Loucy (cell line): Measurements from ENCODE around the gene TBX10.
A peak's percentile ranks its signal among the peaks of the same experiment; 100 is the strongest.

Source experiments
- H2AFZ ChIP-seq: fragments of 200-600 bp; sonication (generic); 2 replicates; pipeline ENCODE4 v1.6.0; 2016; ENCODE audit warnings: antibody characterized with exemption, mild to moderate bottlenecking, low read length, moderate library complexity
- H3F3A ChIP-seq: fragments of 200-600 bp; 2 replicates; pipeline ENCODE4 v1.6.0; 2016; ENCODE audit warnings: antibody characterized with exemption, low read depth, mild to moderate bottlenecking
- H3K27me3 ChIP-seq: fragments of 200-600 bp; sonication (generic); 2 replicates; pipeline ENCODE4 v1.6.1; 2014; ENCODE audit warnings: low read length, mild to moderate bottlenecking; ENCODE audit not compliant: insufficient read depth, poor library complexity, severe bottlenecking
- H3K36me3 ChIP-seq: fragments of 200-600 bp; sonication (generic); 2 replicates; pipeline ENCODE4 v1.6.1; 2016; ENCODE audit warnings: low read length; ENCODE audit not compliant: insufficient read depth
- H3K4me1 ChIP-seq: fragments of 200-600 bp; sonication (generic); 2 replicates; pipeline ENCODE4 v1.5.1; 2014; ENCODE audit warnings: low read length, mild to moderate bottlenecking; ENCODE audit not compliant: insufficient read depth, poor library complexity, severe bottlenecking
- H3K4me2 ChIP-seq: fragments of 200-600 bp; sonication (generic); 2 replicates; pipeline ENCODE4 v1.6.0; 2014; ENCODE audit warnings: antibody characterized with exemption, low read length, low read depth, mild to moderate bottlenecking; ENCODE audit not compliant: poor library complexity, severe bottlenecking
- H3K4me3 ChIP-seq: fragments of 200-600 bp; sonication (generic); 2 replicates; pipeline ENCODE4 v1.5.1; 2014; ENCODE audit warnings: low read length, mild to moderate bottlenecking, mixed read lengths; ENCODE audit not compliant: poor library complexity, severe bottlenecking
- H3K79me2 ChIP-seq: fragments of 200-600 bp; sonication (generic); 2 replicates; pipeline ENCODE4 v1.6.1; 2014; ENCODE audit warnings: low read length; ENCODE audit not compliant: insufficient read depth
- H3K9ac ChIP-seq: fragments of 200-600 bp; sonication (generic); 2 replicates; pipeline ENCODE4 v1.6.0; 2014; ENCODE audit warnings: mild to moderate bottlenecking, low read depth, low read length, moderate library complexity; ENCODE audit not compliant: poor library complexity, severe bottlenecking
- H3K9me2 ChIP-seq: fragments of 200-600 bp; sonication (generic); replicated peaks from 2 replicates; pipeline ENCODE4 v1.6.1; 2016; ENCODE audit warnings: low read depth, low read length, mixed read lengths
- H3K9me3 ChIP-seq: fragments of 200-600 bp; sonication (generic); 2 replicates; pipeline ENCODE4 v1.6.1; 2014; ENCODE audit warnings: mild to moderate bottlenecking, antibody characterized with exemption, low read length, low read depth; ENCODE audit not compliant: insufficient read depth
- H4K20me1 ChIP-seq: fragments of 200-600 bp; sonication (generic); 2 replicates; pipeline ENCODE4 v1.6.0; 2014; ENCODE audit warnings: antibody characterized with exemption, low read length, mild to moderate bottlenecking; ENCODE audit not compliant: insufficient read depth, poor library complexity, severe bottlenecking
- CTCF ChIP-seq: fragments of 200-600 bp; sonication (generic); conservative IDR thresholded peaks from 2 replicates; pipeline ENCODE4 v1.5.1; 2014; ENCODE audit warnings: mild to moderate bottlenecking, antibody characterized with exemption, low read length
- EZH2phosphoT487 ChIP-seq: fragments of 200-600 bp; IDR thresholded peaks from 2 replicates; pipeline ENCODE4 v1.6.1; 2018; ENCODE audit warnings: antibody characterized with exemption, mild to moderate bottlenecking, moderate library complexity, borderline replicate concordance

Gene TBX10

GRCh38 chr11:67644042-67644441 is 4.5 kb upstream of the TBX10 start:
- no peaks in the 10 kb centered on the region for H3K27me3 ChIP-seq
- H3K4me2 ChIP-seq = no peak overlapping the region
- no peak overlapping the region for H3K4me3 ChIP-seq

GRCh38 chr11:67642173-67643120 is 2.9 kb upstream of the TBX10 start:
- no peak overlapping the region for H3K4me3 ChIP-seq
- peaks cover 31% of the 10 kb centered on the region for H3K4me1 ChIP-seq
- H3K27me3 ChIP-seq = no peaks in the 10 kb centered on the region
- no peaks in the 10 kb centered on the region for H3K79me2 ChIP-seq
- no peaks in the 10 kb centered on the region for H3K9me3 ChIP-seq
- H3K9ac ChIP-seq = no peak overlapping the region
- TF ChIP-seq CTCF = no peak
- no peak for TF ChIP-seq EZH2phosphoT487
- H3K36me3 ChIP-seq = no peaks in the 10 kb centered on the region
- H3F3A ChIP-seq = no peaks in the 10 kb centered on the region
- no peak overlapping the region for H3K4me2 ChIP-seq
- no peaks in the 10 kb centered on the region for H4K20me1 ChIP-seq
- H3K9me2 ChIP-seq = no peaks in the 10 kb centered on the region
- no peak overlapping the region for H2AFZ ChIP-seq

More at GRCh38 chr11:67644042-67644441, 4.5 kb upstream of the TBX10 start:
- peak; percentile 73 for TF ChIP-seq CTCF
- TF ChIP-seq EZH2phosphoT487 = no peak
- Histone ChIP-seq H2AFZ (no peak overlapping the region), H3K4me1 (peaks cover 46% of the 10 kb centered on the region), H3K36me3 (no peaks in the 10 kb centered on the region), H3F3A (no peaks in the 10 kb centered on the region), H3K9ac (no peak overlapping the region), H3K9me2 (no peaks in the 10 kb centered on the region), H4K20me1 (no peaks in the 10 kb centered on the region), H3K79me2 (no peaks in the 10 kb centered on the region), H3K9me3 (no peaks in the 10 kb centered on the region)

DNA sequence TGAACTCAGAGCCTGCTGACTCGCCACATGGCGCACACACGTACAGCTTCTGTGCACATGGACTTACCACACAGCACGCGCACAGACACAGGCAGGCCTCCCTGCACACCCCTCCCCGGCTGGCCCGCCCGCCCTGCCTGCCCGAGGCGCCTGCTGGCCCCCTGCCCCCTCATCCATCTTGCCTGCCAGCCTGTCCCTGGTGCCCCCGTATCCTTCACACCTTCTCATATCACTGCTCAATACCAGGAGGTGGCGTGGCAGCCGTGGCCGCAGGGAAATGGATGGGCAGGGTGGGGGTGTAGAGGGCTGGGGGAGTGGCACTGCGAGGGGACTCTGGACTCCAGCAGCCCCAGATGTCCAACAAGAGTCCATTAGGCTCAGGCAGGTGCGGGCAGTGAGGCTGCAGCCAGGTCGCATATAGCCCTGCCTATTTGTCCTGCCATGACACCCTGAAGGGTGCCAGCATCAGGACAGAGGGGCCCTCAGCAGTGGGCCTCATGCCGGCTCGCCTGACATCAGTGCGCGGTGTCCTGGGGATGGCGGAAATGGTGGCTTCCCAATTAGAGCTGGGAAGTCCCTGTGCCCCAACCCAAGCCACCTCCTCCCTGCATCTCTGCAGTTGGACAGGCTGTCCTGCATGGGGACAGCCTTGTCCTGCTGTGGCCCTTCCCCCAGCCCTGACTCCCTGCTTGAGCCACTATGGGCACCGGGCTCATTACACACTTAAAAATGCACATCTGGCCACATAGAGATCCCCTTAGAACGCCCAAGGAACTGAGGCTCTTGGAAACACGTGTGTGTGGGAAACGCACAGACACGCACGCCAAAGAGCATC is 2.0 kb upstream of the TBX10 start:
- TF ChIP-seq EZH2phosphoT487 = no peak
- TF ChIP-seq CTCF = no peak
- Histone ChIP-seq H3K4me2 (no peak overlapping the region), H3K9me3 (no peaks in the 10 kb centered on the region), H3F3A (0 out of 2 replicates have a peak, but pooled peaks cover 3% of the 10 kb centered on the region), H3K4me1 (peaks cover 22% of the 10 kb centered on the region), H3K36me3 (no peaks in the 10 kb centered on the region), H3K9ac (no peak overlapping the region), H4K20me1 (no peaks in the 10 kb centered on the region), H3K27me3 (no peaks in the 10 kb centered on the region), H3K79me2 (no peaks in the 10 kb centered on the region), H3K9me2 (no peaks in the 10 kb centered on the region), H3K4me3 (no peak overlapping the region), H2AFZ (no peak overlapping the region)
